Measurements from ENCODE around the gene TNFRSF12A.

TNFRSF12A gene

GRCh38 chr16:3003582-3004270 is 16.4 kb upstream of the TNFRSF12A start:
- TF ChIP-seq CTCF (IDR thresholded peaks at IDR 0.05; ENCODE audit: control insufficient read depth, extremely low read depth, insufficient read depth), result peak; percentile 74
- DNase-seq (ENCODE audit: low read depth), result peak; percentile 98
- H3K4me3 ChIP-seq (ENCODE audit: low read depth, low read length), result peak overlapping the region; percentile 23

GRCh38 chr16:3004319-3004718 is 15.8 kb upstream of the TNFRSF12A start:
- no peak for TF ChIP-seq CTCF (IDR thresholded peaks at IDR 0.05; ENCODE audit: control insufficient read depth, extremely low read depth, insufficient read depth)
- H3K4me3 ChIP-seq (ENCODE audit: low read depth, low read length), result no peak overlapping the region
- DNase-seq (ENCODE audit: low read depth), result no peak

- DNase-seq (ENCODE audit: low read depth), result no peak
- H3K4me3 ChIP-seq (ENCODE audit: low read depth, low read length), result peak overlapping the region; percentile 57
- TF ChIP-seq CTCF (IDR thresholded peaks at IDR 0.05; ENCODE audit: control insufficient read depth, extremely low read depth, insufficient read depth), result no peak
These were observed 15.3 kb upstream of the TNFRSF12A start for GRCh38 chr16:3004781-3005284.

GRCh38 chr16:3007059-3007956 is 12.9 kb upstream of the TNFRSF12A start:
- no peak for DNase-seq (ENCODE audit: low read depth)
- TF ChIP-seq CTCF (IDR thresholded peaks at IDR 0.05; ENCODE audit: control insufficient read depth, extremely low read depth, insufficient read depth), result no peak
- no peak overlapping the region for H3K4me3 ChIP-seq (ENCODE audit: low read depth, low read length)

GRCh38 chr16:3007957-3008689 is 12.0 kb upstream of the TNFRSF12A start:
- no peak overlapping the region for H3K4me3 ChIP-seq (ENCODE audit: low read depth, low read length)
- no peak for DNase-seq (ENCODE audit: low read depth)
- no peak for TF ChIP-seq CTCF (IDR thresholded peaks at IDR 0.05; ENCODE audit: control insufficient read depth, extremely low read depth, insufficient read depth)

- TF ChIP-seq CTCF (IDR thresholded peaks at IDR 0.05; ENCODE audit: control insufficient read depth, extremely low read depth, insufficient read depth), result no peak
- no peak for DNase-seq (ENCODE audit: low read depth)
- no peak overlapping the region for H3K4me3 ChIP-seq (ENCODE audit: low read depth, low read length)
These were observed 11.5 kb upstream of the TNFRSF12A start for GRCh38 chr16:3008690-3009037.
